ENCODE measurements around the gene TDRD7.
A peak's percentile ranks its signal among the peaks of the same experiment; 100 is the strongest.

The TDRD7 gene

DNA sequence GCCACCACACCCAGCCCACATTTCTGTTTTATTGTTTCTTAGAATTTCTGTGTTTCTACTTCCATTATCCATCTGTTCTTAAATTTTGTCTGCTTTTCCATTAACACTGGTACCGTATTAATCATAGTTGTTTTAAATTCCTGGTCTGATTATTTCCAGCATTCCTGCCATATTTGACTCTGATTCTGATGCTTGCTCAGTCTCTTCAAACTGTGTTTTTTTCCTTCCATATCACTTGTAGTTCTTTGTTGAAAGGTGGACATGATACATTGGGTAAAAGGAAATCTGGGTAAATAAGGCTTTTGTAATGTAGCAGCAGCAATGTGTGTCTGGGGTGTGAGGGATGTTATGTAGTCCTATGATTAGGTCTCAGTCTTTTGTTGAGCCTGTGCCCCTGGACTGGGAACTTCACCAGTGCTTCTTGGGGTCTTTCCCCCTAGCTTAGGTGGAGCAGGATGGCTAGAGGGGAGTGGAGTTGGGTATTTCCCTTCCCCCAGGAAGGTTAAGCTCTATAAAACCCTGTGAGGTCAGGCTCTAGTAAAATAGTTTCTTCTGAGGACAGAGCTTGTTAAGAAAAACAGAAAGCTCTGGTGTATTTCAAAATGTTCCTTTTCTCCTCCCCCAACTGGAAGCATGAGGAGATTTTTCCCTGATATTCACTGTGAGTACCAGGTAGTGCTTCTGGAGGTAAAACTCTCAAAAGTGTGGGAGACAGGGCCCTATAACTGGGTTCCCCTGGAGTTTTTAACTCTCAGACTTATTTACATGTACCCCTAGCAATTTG lies 79.5 kb downstream of the TDRD7 start:
- no peak for TF ChIP-seq EP300 (IDR thresholded peaks at IDR 0.05; ENCODE audit: borderline replicate concordance)
- TF ChIP-seq, protein P1, sequence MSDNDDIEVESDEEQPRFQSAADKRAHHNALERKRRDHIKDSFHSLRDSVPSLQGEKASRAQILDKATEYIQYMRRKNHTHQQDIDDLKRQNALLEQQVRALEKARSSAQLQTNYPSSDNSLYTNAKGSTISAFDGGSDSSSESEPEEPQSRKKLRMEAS (IDR thresholded peaks at IDR 0.05) = no peak
- TF ChIP-seq TCF12 (IDR thresholded peaks at IDR 0.05; ENCODE audit: low read depth) = no peak
- no peak for TF ChIP-seq CEBPB (IDR thresholded peaks at IDR 0.05)
- TF ChIP-seq TEAD4 (IDR thresholded peaks at IDR 0.05) = no peak
- no peak for TF ChIP-seq ZBTB7A (IDR thresholded peaks at IDR 0.05; ENCODE audit: low read depth)
- no peak for TF ChIP-seq TAF1 (IDR thresholded peaks at IDR 0.05; ENCODE audit: low read depth)
- no peak for TF ChIP-seq RAD21 (IDR thresholded peaks at IDR 0.05; ENCODE audit: low read depth)
- TF ChIP-seq CREB1 (IDR thresholded peaks at IDR 0.05; ENCODE audit: low read depth) = no peak
- TF ChIP-seq, protein P2, sequence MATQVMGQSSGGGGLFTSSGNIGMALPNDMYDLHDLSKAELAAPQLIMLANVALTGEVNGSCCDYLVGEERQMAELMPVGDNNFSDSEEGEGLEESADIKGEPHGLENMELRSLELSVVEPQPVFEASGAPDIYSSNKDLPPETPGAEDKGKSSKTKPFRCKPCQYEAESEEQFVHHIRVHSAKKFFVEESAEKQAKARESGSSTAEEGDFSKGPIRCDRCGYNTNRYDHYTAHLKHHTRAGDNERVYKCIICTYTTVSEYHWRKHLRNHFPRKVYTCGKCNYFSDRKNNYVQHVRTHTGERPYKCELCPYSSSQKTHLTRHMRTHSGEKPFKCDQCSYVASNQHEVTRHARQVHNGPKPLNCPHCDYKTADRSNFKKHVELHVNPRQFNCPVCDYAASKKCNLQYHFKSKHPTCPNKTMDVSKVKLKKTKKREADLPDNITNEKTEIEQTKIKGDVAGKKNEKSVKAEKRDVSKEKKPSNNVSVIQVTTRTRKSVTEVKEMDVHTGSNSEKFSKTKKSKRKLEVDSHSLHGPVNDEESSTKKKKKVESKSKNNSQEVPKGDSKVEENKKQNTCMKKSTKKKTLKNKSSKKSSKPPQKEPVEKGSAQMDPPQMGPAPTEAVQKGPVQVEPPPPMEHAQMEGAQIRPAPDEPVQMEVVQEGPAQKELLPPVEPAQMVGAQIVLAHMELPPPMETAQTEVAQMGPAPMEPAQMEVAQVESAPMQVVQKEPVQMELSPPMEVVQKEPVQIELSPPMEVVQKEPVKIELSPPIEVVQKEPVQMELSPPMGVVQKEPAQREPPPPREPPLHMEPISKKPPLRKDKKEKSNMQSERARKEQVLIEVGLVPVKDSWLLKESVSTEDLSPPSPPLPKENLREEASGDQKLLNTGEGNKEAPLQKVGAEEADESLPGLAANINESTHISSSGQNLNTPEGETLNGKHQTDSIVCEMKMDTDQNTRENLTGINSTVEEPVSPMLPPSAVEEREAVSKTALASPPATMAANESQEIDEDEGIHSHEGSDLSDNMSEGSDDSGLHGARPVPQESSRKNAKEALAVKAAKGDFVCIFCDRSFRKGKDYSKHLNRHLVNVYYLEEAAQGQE (IDR thresholded peaks at IDR 0.05; ENCODE audit: low read depth) = no peak
- no peak for TF ChIP-seq FOXM1 (IDR thresholded peaks at IDR 0.05; ENCODE audit: borderline replicate concordance, low read depth)
- TF ChIP-seq NFIC (IDR thresholded peaks at IDR 0.05) = no peak

DNA sequence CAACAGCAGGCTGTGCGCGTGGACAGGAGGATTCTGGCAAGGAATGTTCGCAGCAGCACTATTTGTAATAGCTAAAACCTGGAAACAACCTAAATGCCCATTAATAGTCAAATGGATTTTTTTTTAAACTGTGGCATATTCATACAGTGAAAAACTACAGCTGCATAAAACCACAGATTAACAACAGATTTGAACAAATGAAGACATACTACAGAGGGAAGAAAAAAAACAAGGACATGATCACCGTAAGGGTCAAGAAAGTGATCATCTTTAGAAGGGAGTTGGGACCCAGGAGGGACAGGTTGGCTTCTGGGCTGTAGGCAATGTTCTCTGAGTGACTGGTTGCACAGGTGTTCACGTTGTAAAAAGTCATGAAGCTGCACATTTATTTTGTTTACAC lies 88.4 kb downstream of the TDRD7 start:
- TF ChIP-seq EP300 (IDR thresholded peaks at IDR 0.05; ENCODE audit: borderline replicate concordance) (no peak), RAD21 (IDR thresholded peaks at IDR 0.05; ENCODE audit: low read depth) (no peak), CREB1 (IDR thresholded peaks at IDR 0.05; ENCODE audit: low read depth) (no peak), YY1 (IDR thresholded peaks at IDR 0.05; ENCODE audit: low read depth) (no peak), TEAD4 (IDR thresholded peaks at IDR 0.05) (no peak), ZBTB7A (IDR thresholded peaks at IDR 0.05; ENCODE audit: low read depth) (no peak), NFIC (IDR thresholded peaks at IDR 0.05) (no peak)
- TF ChIP-seq, protein P1 (IDR thresholded peaks at IDR 0.05) = no peak

DNA sequence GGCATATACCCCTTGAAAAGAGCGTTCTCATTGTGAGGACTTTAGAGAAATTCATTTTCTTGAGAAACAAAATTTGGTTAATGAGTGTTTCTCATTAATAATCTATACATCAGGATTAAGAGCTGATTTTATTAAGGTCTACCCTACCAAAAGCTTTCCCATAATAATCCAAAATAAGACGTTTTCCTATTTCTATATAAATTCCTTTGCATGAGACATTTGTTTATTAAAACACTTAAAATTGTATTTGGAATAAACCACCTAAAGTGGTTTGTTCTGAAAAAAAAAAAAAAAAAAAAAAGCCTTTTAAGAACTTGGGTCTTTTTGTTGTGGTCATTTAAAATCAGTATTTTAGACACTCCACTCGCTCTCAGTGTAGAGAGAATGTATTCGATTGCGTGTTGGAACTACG lies 88.9 kb downstream of the TDRD7 start:
- TF ChIP-seq TCF12 (IDR thresholded peaks at IDR 0.05; ENCODE audit: low read depth) = no peak
- no peak for TF ChIP-seq EGR1 (IDR thresholded peaks at IDR 0.05)
- TF ChIP-seq YY1 (IDR thresholded peaks at IDR 0.05; ENCODE audit: low read depth) = no peak
- TF ChIP-seq ZBTB7A (IDR thresholded peaks at IDR 0.05; ENCODE audit: low read depth) = no peak
- TF ChIP-seq, protein P2 (IDR thresholded peaks at IDR 0.05; ENCODE audit: low read depth) = no peak
- no peak for TF ChIP-seq TEAD4 (IDR thresholded peaks at IDR 0.05)
- TF ChIP-seq NFIC (IDR thresholded peaks at IDR 0.05) = no peak
- TF ChIP-seq TAF1 (IDR thresholded peaks at IDR 0.05; ENCODE audit: low read depth) = no peak
- no peak for TF ChIP-seq CEBPB (IDR thresholded peaks at IDR 0.05)
- TF ChIP-seq, protein P3, sequence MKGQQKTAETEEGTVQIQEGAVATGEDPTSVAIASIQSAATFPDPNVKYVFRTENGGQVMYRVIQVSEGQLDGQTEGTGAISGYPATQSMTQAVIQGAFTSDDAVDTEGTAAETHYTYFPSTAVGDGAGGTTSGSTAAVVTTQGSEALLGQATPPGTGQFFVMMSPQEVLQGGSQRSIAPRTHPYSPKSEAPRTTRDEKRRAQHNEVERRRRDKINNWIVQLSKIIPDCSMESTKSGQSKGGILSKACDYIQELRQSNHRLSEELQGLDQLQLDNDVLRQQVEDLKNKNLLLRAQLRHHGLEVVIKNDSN (IDR thresholded peaks at IDR 0.05) = no peak

DNA sequence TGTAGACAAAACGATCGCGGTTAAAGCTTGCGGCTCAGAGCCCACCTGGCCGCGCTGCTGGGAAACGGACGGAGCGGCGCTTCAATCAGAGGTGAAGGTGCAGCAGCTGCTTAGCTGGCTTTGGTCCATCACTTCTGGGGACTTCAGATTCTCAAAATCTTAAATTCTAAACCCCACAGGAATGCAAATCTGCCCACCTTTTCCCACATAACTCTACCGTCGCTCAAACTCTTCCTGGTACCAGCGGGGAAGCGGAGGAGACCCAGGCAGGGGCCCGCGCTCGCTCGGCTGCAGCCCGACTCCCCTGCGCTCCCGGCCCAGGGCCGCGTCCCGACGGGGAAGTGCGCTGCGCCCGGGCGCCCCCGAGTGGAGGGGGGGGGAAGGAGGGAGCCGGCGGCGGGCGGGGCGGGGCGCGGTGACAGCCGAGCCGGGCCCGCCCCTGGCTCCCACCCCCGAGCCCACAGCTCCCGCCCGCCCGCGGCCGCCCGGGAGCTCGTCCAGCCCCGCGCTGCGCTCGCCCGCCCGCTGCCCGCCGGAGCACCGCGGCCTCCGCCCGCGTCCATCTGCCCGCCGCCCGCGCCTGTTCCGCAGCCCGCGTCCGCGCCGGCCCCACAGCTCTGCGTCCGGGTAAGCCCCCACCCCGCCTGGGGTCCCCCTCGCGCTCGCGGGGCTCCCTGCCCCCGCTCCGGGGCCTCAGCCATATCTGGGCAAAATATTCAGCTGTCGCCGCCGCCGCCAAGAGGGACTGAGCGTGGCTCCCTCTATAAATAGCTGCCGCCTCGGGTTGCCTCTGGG lies 89.5 kb downstream of the TDRD7 start, which contains the start of gene TMOD1:
TMOD1 (plus strand) TSS at position 490 of the 795 bp plus-strand sequence. CDS start 22,523 bp downstream, outside the sequence.
- TF ChIP-seq, protein P1 (IDR thresholded peaks at IDR 0.05) = 0 out of 2 replicates have a peak, but pooled peaks have one; percentile 13
- peak; percentile 18; the same call in 1 of the 2 replicates for TF ChIP-seq YY1 (IDR thresholded peaks at IDR 0.05; ENCODE audit: low read depth)
- peak; percentile 70 for TF ChIP-seq ZBTB7A (IDR thresholded peaks at IDR 0.05; ENCODE audit: low read depth)
- peak; percentile 13; the same call in 1 of the 2 replicates for TF ChIP-seq RAD21 (IDR thresholded peaks at IDR 0.05; ENCODE audit: low read depth)
- no peak for TF ChIP-seq EGR1 (IDR thresholded peaks at IDR 0.05)
- 0 out of 2 replicates have a peak, but pooled peaks have one; percentile 25 for TF ChIP-seq TEAD4 (IDR thresholded peaks at IDR 0.05)
- no peak; the same call in 1 of the 2 replicates for TF ChIP-seq TAF1 (IDR thresholded peaks at IDR 0.05; ENCODE audit: low read depth)
- peak; percentile 74 for TF ChIP-seq NFIC (IDR thresholded peaks at IDR 0.05)

DNA sequence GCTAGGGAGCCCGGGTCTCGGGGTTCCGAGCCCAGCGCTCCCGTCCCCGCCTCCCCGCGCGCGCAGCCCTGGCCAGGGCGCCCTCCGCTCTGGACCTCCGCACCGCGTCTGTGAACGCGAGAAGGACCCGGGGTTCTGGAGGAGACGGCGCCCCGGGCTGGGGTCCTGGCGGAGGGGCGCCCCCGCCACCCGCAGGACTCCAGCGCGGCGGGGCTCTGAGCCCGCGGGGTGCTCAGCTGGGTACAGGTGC lies 90.0 kb downstream of the TDRD7 start:
- TF ChIP-seq EGR1 (IDR thresholded peaks at IDR 0.05) (no peak), RAD21 (IDR thresholded peaks at IDR 0.05; ENCODE audit: low read depth) (no peak), CREB1 (IDR thresholded peaks at IDR 0.05; ENCODE audit: low read depth) (no peak), TAF1 (IDR thresholded peaks at IDR 0.05; ENCODE audit: low read depth) (no peak), YY1 (IDR thresholded peaks at IDR 0.05; ENCODE audit: low read depth) (no peak), EP300 (IDR thresholded peaks at IDR 0.05; ENCODE audit: borderline replicate concordance) (no peak), FOXM1 (IDR thresholded peaks at IDR 0.05; ENCODE audit: borderline replicate concordance, low read depth) (no peak), ZBTB7A (IDR thresholded peaks at IDR 0.05; ENCODE audit: low read depth) (no peak), CEBPB (IDR thresholded peaks at IDR 0.05) (no peak), TEAD4 (IDR thresholded peaks at IDR 0.05) (no peak), TCF12 (IDR thresholded peaks at IDR 0.05; ENCODE audit: low read depth) (no peak), NFIC (IDR thresholded peaks at IDR 0.05) (no peak)
- TF ChIP-seq, protein P2 (IDR thresholded peaks at IDR 0.05; ENCODE audit: low read depth) = no peak
- TF ChIP-seq, protein P3 (IDR thresholded peaks at IDR 0.05) = no peak
- TF ChIP-seq, protein P1 (IDR thresholded peaks at IDR 0.05) = no peak

Measured in Ishikawa (cell line).